Neural cell (in vitro differentiated cells): ENCODE data around the gene SAP30L.

ENCODE experiments used
- EP300 ChIP-seq: fragments of 450-650 bp; conservative IDR thresholded peaks from 2 replicates; pipeline ENCODE4 v1.6.1; 2014; ENCODE audit warnings: antibody characterized with exemption, mild to moderate bottlenecking, moderate library complexity; ENCODE audit not compliant: poor library complexity, severe bottlenecking
- EZH2 ChIP-seq: fragments of 200-600, 300-800 bp; shearing (Covaris generic), sonication (generic); IDR thresholded peaks from 2 replicates; pipeline ENCODE4 v1.6.1; 2014; ENCODE audit warnings: antibody characterized with exemption, low read length, borderline replicate concordance, mild to moderate bottlenecking; ENCODE audit not compliant: insufficient read depth, poor library complexity, severe bottlenecking
- POLR2AphosphoS5 ChIP-seq: IDR thresholded peaks from 2 replicates; pipeline ENCODE4 v1.6.1; 2012
- TAF1 ChIP-seq: IDR thresholded peaks from 2 replicates; pipeline ENCODE4 v1.6.1; 2012; ENCODE audit warnings: low read depth
- TF ChIP-seq, protein P1 (sequence below): IDR thresholded peaks from 2 replicates; pipeline ENCODE4 v1.6.1; 2012; ENCODE audit warnings: borderline replicate concordance
- TF ChIP-seq, protein P2 (sequence below): fragments of 450-650 bp; IDR thresholded peaks from 2 replicates; pipeline ENCODE4 v1.5.1; 2014; ENCODE audit warnings: antibody characterized with exemption, mild to moderate bottlenecking, moderate library complexity; ENCODE audit not compliant: poor library complexity, severe bottlenecking

DNA sequence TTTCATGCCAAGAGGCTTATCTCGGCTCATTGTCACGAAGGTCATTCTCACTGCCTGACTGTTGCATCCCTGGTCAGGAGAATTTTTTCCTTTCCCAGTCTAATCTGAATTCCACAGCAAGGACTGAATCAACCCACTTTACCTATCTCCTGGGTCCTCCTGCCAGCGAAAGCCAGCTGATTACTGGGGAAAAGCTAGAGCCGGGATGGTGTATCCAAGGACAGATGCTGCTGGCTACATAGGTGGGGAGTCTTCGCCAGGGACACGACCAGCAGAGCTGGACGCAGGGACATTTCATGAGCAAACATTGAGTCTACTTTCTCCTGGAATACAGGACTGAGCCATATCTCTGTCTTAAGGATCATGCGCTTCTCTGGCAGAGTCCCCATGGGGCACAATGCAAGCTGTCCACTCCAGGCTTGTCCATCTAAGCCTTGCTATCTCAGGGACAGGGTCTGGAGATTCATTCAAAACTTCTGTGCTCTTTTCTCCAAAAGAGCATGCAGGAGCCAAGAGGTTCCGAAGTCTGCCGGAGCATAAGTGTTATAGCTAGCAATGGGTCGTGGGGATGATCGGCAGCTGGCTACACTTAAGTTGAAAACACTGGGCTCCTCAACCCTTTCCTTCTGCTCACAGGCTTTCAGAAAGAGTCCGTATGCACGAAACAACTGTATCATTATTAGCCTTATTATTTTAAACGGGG is 38.7 kb downstream of the SAP30L start:
- TF ChIP-seq EZH2 = no peak
- TF ChIP-seq EP300 = no peak
- TF ChIP-seq, protein P1, sequence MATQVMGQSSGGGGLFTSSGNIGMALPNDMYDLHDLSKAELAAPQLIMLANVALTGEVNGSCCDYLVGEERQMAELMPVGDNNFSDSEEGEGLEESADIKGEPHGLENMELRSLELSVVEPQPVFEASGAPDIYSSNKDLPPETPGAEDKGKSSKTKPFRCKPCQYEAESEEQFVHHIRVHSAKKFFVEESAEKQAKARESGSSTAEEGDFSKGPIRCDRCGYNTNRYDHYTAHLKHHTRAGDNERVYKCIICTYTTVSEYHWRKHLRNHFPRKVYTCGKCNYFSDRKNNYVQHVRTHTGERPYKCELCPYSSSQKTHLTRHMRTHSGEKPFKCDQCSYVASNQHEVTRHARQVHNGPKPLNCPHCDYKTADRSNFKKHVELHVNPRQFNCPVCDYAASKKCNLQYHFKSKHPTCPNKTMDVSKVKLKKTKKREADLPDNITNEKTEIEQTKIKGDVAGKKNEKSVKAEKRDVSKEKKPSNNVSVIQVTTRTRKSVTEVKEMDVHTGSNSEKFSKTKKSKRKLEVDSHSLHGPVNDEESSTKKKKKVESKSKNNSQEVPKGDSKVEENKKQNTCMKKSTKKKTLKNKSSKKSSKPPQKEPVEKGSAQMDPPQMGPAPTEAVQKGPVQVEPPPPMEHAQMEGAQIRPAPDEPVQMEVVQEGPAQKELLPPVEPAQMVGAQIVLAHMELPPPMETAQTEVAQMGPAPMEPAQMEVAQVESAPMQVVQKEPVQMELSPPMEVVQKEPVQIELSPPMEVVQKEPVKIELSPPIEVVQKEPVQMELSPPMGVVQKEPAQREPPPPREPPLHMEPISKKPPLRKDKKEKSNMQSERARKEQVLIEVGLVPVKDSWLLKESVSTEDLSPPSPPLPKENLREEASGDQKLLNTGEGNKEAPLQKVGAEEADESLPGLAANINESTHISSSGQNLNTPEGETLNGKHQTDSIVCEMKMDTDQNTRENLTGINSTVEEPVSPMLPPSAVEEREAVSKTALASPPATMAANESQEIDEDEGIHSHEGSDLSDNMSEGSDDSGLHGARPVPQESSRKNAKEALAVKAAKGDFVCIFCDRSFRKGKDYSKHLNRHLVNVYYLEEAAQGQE = no peak
- TF ChIP-seq, protein P2, sequence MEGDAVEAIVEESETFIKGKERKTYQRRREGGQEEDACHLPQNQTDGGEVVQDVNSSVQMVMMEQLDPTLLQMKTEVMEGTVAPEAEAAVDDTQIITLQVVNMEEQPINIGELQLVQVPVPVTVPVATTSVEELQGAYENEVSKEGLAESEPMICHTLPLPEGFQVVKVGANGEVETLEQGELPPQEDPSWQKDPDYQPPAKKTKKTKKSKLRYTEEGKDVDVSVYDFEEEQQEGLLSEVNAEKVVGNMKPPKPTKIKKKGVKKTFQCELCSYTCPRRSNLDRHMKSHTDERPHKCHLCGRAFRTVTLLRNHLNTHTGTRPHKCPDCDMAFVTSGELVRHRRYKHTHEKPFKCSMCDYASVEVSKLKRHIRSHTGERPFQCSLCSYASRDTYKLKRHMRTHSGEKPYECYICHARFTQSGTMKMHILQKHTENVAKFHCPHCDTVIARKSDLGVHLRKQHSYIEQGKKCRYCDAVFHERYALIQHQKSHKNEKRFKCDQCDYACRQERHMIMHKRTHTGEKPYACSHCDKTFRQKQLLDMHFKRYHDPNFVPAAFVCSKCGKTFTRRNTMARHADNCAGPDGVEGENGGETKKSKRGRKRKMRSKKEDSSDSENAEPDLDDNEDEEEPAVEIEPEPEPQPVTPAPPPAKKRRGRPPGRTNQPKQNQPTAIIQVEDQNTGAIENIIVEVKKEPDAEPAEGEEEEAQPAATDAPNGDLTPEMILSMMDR = no peak
- no peak for TF ChIP-seq POLR2AphosphoS5
- TF ChIP-seq TAF1 = no peak
